Measurements from ENCODE around the gene SLC7A5. TPM values are rescaled to one million over a fixed set of nuclear protein-coding genes. Genes with fewer than 3 reads are reported as not detected.
"Not testable (repeated sequence)": the region's sequence is repeated elsewhere in the genome, so short reads cannot be mapped to it uniquely, and the experiment has no call there.

SLC7A5 gene
- 73.8 and 79.8 TPM in 2 replicates for total RNA-seq (2014; rRNA removed; shearing (Covaris generic))

GRCh38 chr16:87869061-87869878, at the start of gene SLC7A5:
TSS of gene SLC7A5 (minus strand) at chr16:87869507. CDS start at chr16:87869422, 85 bp downstream.
- not testable (repeated sequence) for H3K27ac ChIP-seq; H3K9me3 ChIP-seq (replicated peaks); H3K4me1 ChIP-seq; H3K27me3 ChIP-seq; H3K36me3 ChIP-seq
- peak; percentile 60 to 66 for DNase-seq
- peak within 1 kb of the TSS; percentile 69 for H3K4me3 ChIP-seq

GRCh38 chr16:87918338-87918737, 49.0 kb upstream of the SLC7A5 start:
- H3K27ac ChIP-seq: no peak overlapping the region
- H3K4me3 ChIP-seq: no peak overlapping the region

GRCh38 chr16:87917503-87917902, 48.2 kb upstream of the SLC7A5 start:
- DNase-seq: no peak
- Histone ChIP-seq H3K4me3 (no peak overlapping the region), H3K9me3 (replicated peaks) (no peaks in the 10 kb centered on the region), H3K4me1 (no peaks in the 10 kb centered on the region), H3K27ac (no peak overlapping the region), H3K36me3 (no peaks in the 10 kb centered on the region), H3K27me3 (no peaks in the 10 kb centered on the region)

More at GRCh38 chr16:87918338-87918737, 49.0 kb upstream of the SLC7A5 start:
- H3K4me1 ChIP-seq: no peaks in the 10 kb centered on the region
- no peak for DNase-seq
- no peaks in the 10 kb centered on the region for H3K9me3 ChIP-seq (replicated peaks)
- no peaks in the 10 kb centered on the region for H3K27me3 ChIP-seq
- H3K36me3 ChIP-seq: no peaks in the 10 kb centered on the region

- Histone ChIP-seq H3K27ac (no peak overlapping the region), H3K36me3 (no peaks in the 10 kb centered on the region), H3K4me3 (no peak overlapping the region), H3K9me3 (replicated peaks) (no peaks in the 10 kb centered on the region), H3K4me1 (no peaks in the 10 kb centered on the region), H3K27me3 (no peaks in the 10 kb centered on the region)
- no peak for DNase-seq
These were observed 45.5 kb upstream of the SLC7A5 start for GRCh38 chr16:87914812-87915211.

- not testable (repeated sequence) for H3K4me3 ChIP-seq
These were observed 44.9 kb upstream of the SLC7A5 start for GRCh38 chr16:87914021-87914725.

GRCh38 chr16:87912691-87913090, 43.4 kb upstream of the SLC7A5 start:
- not testable (repeated sequence) for H3K9me3 ChIP-seq (replicated peaks); H3K27me3 ChIP-seq; H3K27ac ChIP-seq; H3K4me1 ChIP-seq; H3K4me3 ChIP-seq; DNase-seq; H3K36me3 ChIP-seq

More at GRCh38 chr16:87914021-87914725, 44.9 kb upstream of the SLC7A5 start:
- not testable (repeated sequence) for H3K27ac ChIP-seq; H3K27me3 ChIP-seq; H3K36me3 ChIP-seq; H3K9me3 ChIP-seq (replicated peaks); DNase-seq; H3K4me1 ChIP-seq

GRCh38 chr16:87911106-87911763, 41.9 kb upstream of the SLC7A5 start:
- H3K27ac ChIP-seq: not testable (repeated sequence)

GRCh38 chr16:87909203-87909935, 40.1 kb upstream of the SLC7A5 start:
- not testable (repeated sequence) for H3K9me3 ChIP-seq (replicated peaks); H3K36me3 ChIP-seq; H3K27me3 ChIP-seq; H3K27ac ChIP-seq; H3K4me1 ChIP-seq; H3K4me3 ChIP-seq
- DNase-seq: peak; percentile 55 to 73

More at GRCh38 chr16:87911106-87911763, 41.9 kb upstream of the SLC7A5 start:
- H3K4me1 ChIP-seq; H3K9me3 ChIP-seq (replicated peaks); H3K36me3 ChIP-seq; H3K4me3 ChIP-seq; H3K27me3 ChIP-seq: not testable (repeated sequence)
- DNase-seq: peak in 1 of 2 experiments; percentile 11

- H3K9me3 ChIP-seq (replicated peaks); H3K4me3 ChIP-seq; H3K27me3 ChIP-seq; H3K36me3 ChIP-seq; DNase-seq; H3K27ac ChIP-seq; H3K4me1 ChIP-seq: not testable (repeated sequence)
These were observed 38.8 kb upstream of the SLC7A5 start for GRCh38 chr16:87908101-87908500.

GRCh38 chr16:87905521-87905920, 36.2 kb upstream of the SLC7A5 start:
- H3K27ac ChIP-seq; H3K36me3 ChIP-seq; H3K4me3 ChIP-seq; H3K4me1 ChIP-seq; H3K27me3 ChIP-seq; DNase-seq; H3K9me3 ChIP-seq (replicated peaks): not testable (repeated sequence)

GRCh38 chr16:87904963-87905362, 35.7 kb upstream of the SLC7A5 start:
- H3K27ac ChIP-seq; H3K27me3 ChIP-seq; H3K4me3 ChIP-seq; DNase-seq; H3K9me3 ChIP-seq (replicated peaks); H3K36me3 ChIP-seq; H3K4me1 ChIP-seq: not testable (repeated sequence)

- not testable (repeated sequence) for H3K27me3 ChIP-seq; H3K4me1 ChIP-seq; H3K4me3 ChIP-seq; H3K27ac ChIP-seq; H3K9me3 ChIP-seq (replicated peaks); DNase-seq; H3K36me3 ChIP-seq
These were observed 31.2 kb upstream of the SLC7A5 start for GRCh38 chr16:87900489-87900888.

GRCh38 chr16:87897521-87898505, 28.5 kb upstream of the SLC7A5 start:
- Histone ChIP-seq H3K4me1 (no peaks in the 10 kb centered on the region), H3K27me3 (no peaks in the 10 kb centered on the region), H3K4me3 (no peak overlapping the region), H3K36me3 (no peaks in the 10 kb centered on the region), H3K9me3 (replicated peaks) (no peaks in the 10 kb centered on the region), H3K27ac (no peak overlapping the region)
- no peak for DNase-seq

Data from SJCRH30 (cell line).